T-cell (primary cell): ENCODE data around the gene ADAMTSL2. TPM values are rescaled to one million over a fixed set of nuclear protein-coding genes. Genes with fewer than 3 reads are reported as not detected.

Source experiments
- ATAC-seq, 4 experiments: fragments of 200-7000 bp in 3 of 4; fragments of 150-1000 bp in 1 of 4; cut with Tn5 transposase; replicated peaks in 1 of 4; 1 replicate in 3 of 4; 2 replicates in 1 of 4; pipeline ENCODE4 v1.10.0; 2021; ENCODE audit warnings: moderate library complexity in 3 of 4, mild to moderate bottlenecking in 2 of 4, moderate number of reproducible peaks in 1 of 4
- CTCF ChIA-PET, 2 donors: fragments of 300-600 bp; sonication (Branson Sonifier 250); formaldehyde crosslinking; loops; one replicate each; lab custom pipeline; 2022; ENCODE audit warnings: antibody characterized with exemption in 2 of 2; lab: Charles Lee
- POLR2A ChIA-PET, 2 donors: fragments of 300-600 bp; sonication (Branson Sonifier 250); formaldehyde crosslinking; loops; one replicate each; lab custom pipeline; 2022; ENCODE audit warnings: antibody characterized with exemption in 2 of 2; lab: Charles Lee
- DNase-seq, 35 experiments: peaks; one replicate each; pipeline versions ENCODE4 v3.0.0 to v3.0.0-alpha.2; 2013 to 2023
- H3K27ac ChIP-seq: one replicate; pipeline ENCODE4 v1.5.1; 2013; ENCODE audit warnings: low read length
- H3K27me3 ChIP-seq, 2 experiments: replicated peaks in 1 of 2; 1 replicate in 1 of 2; 2 replicates in 1 of 2; pipeline versions ENCODE4 v1.6.1 to v1.7.0; 2013; ENCODE audit warnings: low read length in 1 of 2, mixed read lengths in 1 of 2; ENCODE audit not compliant: control insufficient read depth in 2 of 2, insufficient read depth in 2 of 2; ENCODE audit errors: extremely low read depth in 1 of 2
- H3K36me3 ChIP-seq, 2 donors: 1 replicate in 1 of 2; 2 replicates in 1 of 2; pipeline versions ENCODE4 v1.6.1 to v1.7.0; 2013; ENCODE audit warnings: low read length in 1 of 2; ENCODE audit not compliant: control insufficient read depth in 2 of 2, insufficient read depth in 1 of 2; ENCODE audit errors: extremely low read depth in 1 of 2
- H3K4me1 ChIP-seq, 2 experiments: 1 replicate in 1 of 2; 2 replicates in 1 of 2; pipeline versions ENCODE4 v1.6.1 to v1.7.0; 2013; ENCODE audit warnings: low read length in 2 of 2, mixed read lengths in 1 of 2; ENCODE audit not compliant: insufficient read depth in 2 of 2, control insufficient read depth in 1 of 2; ENCODE audit errors: extremely low read depth in 1 of 2
- H3K4me3 ChIP-seq, 2 donors: 1 replicate in 1 of 2; 2 replicates in 1 of 2; pipeline versions ENCODE4 v1.5.1 to v1.7.0; 2013; ENCODE audit warnings: mild to moderate bottlenecking in 2 of 2, low read length in 1 of 2, moderate library complexity in 1 of 2; ENCODE audit not compliant: control insufficient read depth in 1 of 2; ENCODE audit errors: extremely low read depth in 1 of 2
- H3K9me3 ChIP-seq: 2 replicates; pipeline ENCODE4 v1.7.0; 2013
- H3K27ac Mint-ChIP-seq, 2 donors: one replicate each; pipeline ENCODE4 v1.8.0; 2020 to 2021; ENCODE audit warnings: mild to moderate bottlenecking in 2 of 2, mixed read lengths in 2 of 2
- H3K27me3 Mint-ChIP-seq, 2 donors: one replicate each; pipeline ENCODE4 v1.8.0; 2021 to 2022; ENCODE audit warnings: mixed read lengths in 2 of 2
- H3K36me3 Mint-ChIP-seq: one replicate; pipeline ENCODE4 v1.8.0; 2021; ENCODE audit warnings: mixed read lengths
- H3K4me1 Mint-ChIP-seq, 3 donors: one replicate each; pipeline ENCODE4 v1.8.0; 2020 to 2022; ENCODE audit warnings: mixed read lengths in 3 of 3, mild to moderate bottlenecking in 1 of 3
- H3K4me3 Mint-ChIP-seq, 3 donors: one replicate each; pipeline ENCODE4 v1.8.0; 2020 to 2022; ENCODE audit warnings: mild to moderate bottlenecking in 3 of 3, mixed read lengths in 3 of 3, moderate library complexity in 3 of 3
- H3K9me3 Mint-ChIP-seq, 3 donors: one replicate each; pipeline ENCODE4 v1.8.0; 2020 to 2022; ENCODE audit warnings: mixed read lengths in 3 of 3
- WGBS: methylation state at CpG from one replicate; pipeline ENCODE4 v1.1.5; 2013; ENCODE audit warnings: missing lambda C conversion rate; ENCODE audit not compliant: insufficient coverage; 5-methylcytosine and 5-hydroxymethylcytosine counted together
- total RNA-seq, 35 experiments: library from RNA in 6 of 35; stranded (reverse) in 6 of 35; fragments of 120-200 nt in 1 of 35; gene quantifications; one replicate each; pipeline versions ENCODE4 v1.2.1 to v1.2.4 and lab custom pipeline; 2013 to 2026

Gene ADAMTSL2
- total RNA-seq, 5 donors from 2014 or later (not counting 1 experiment from before 2014, with no cell fraction given), result 0.16 to 0.76 (median 0.53) TPM

DNA sequence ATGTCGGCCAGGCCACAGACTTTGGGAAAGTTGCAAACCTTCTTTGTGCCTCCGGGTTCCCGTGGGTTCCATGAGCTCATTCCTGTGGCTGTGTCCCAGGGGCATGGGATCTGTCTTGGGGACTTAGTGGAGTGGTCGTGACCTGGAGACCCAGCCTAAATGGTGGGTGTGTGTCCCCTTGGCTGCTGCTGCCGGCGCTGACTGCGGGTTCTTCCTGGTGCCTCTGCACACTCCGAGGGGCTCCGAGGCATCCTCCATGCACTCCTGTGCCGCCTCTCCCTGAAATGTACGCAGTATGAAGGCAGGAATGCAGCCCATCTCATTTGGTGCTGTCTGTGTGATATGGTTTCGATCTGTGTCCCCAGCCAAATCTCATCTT is 34.6 kb upstream of the ADAMTSL2 start:
- Histone ChIP-seq H3K27me3 (peaks cover 0 to 29% of the 10 kb centered on the region in 2 experiments), H3K27ac (no peak overlapping the region), H3K9me3 (peaks cover 2% of the 10 kb centered on the region), H3K4me3 (no peak overlapping the region), H3K36me3 (no peaks in the 10 kb centered on the region), H3K4me1 (no peaks in the 10 kb centered on the region)
- H3K27me3 Mint-ChIP-seq, result peaks cover 0 to 19% of the 10 kb centered on the region in 2 donors
- ChIA-PET POLR2A (no interaction called here), CTCF (no interaction called here)
- DNase-seq (no peak), ATAC-seq (no peak)
- no peak overlapping the region for H3K4me3 Mint-ChIP-seq
- H3K4me1 Mint-ChIP-seq, result no peaks in the 10 kb centered on the region
- no peak overlapping the region for H3K27ac Mint-ChIP-seq
- WGBS, result 71% methylated on average over 11 of the region's 12 CpGs
- H3K9me3 Mint-ChIP-seq, result peaks cover 11 to 19% (median 12%) of the 10 kb centered on the region in 3 donors
- H3K36me3 Mint-ChIP-seq, result peaks cover 10% of the 10 kb centered on the region

DNA sequence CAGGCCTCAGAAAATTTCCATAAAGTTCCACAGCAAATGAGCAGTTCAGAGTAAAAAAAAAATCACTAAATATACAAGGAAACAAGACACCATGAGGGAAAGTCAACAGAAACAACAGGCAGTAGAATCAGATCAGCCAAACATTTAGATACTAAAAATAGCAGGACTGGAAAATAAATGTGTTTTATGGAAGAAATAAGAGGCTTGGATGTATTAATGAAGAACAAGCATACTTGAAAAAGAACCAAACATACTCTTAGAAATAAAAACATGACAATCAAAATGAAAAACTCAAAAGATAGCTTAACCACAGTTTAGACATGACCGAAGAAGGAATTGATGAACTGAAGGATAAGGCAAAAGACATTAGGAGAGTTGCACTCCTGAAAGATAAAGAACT is 32.4 kb upstream of the ADAMTSL2 start:
- H3K36me3 Mint-ChIP-seq, result peaks cover 10% of the 10 kb centered on the region
- peaks cover 11 to 19% (median 12%) of the 10 kb centered on the region in 3 donors for H3K9me3 Mint-ChIP-seq
- DNase-seq, result no peak
- no peak overlapping the region for H3K27ac Mint-ChIP-seq
- H3K4me1 ChIP-seq, result peaks cover 0 to 4% of the 10 kb centered on the region in 2 experiments
- H3K36me3 ChIP-seq, result no peaks in the 10 kb centered on the region
- CTCF ChIA-PET, result no interaction called here
- peaks cover 0 to 29% of the 10 kb centered on the region in 2 experiments for H3K27me3 ChIP-seq
- no peak overlapping the region for H3K27ac ChIP-seq
- H3K4me1 Mint-ChIP-seq, result peaks cover 0 to under 1% (median 0%) of the 10 kb centered on the region in 3 donors
- ATAC-seq, result no peak
- peaks cover 2% of the 10 kb centered on the region for H3K9me3 ChIP-seq
- H3K4me3 ChIP-seq, result no peak overlapping the region
- no CpG with 5 or more reads among the region's 1 CpG for WGBS
- POLR2A ChIA-PET, result no interaction called here
- no peak overlapping the region for H3K4me3 Mint-ChIP-seq
- peaks cover 0 to 19% of the 10 kb centered on the region in 2 donors for H3K27me3 Mint-ChIP-seq

DNA sequence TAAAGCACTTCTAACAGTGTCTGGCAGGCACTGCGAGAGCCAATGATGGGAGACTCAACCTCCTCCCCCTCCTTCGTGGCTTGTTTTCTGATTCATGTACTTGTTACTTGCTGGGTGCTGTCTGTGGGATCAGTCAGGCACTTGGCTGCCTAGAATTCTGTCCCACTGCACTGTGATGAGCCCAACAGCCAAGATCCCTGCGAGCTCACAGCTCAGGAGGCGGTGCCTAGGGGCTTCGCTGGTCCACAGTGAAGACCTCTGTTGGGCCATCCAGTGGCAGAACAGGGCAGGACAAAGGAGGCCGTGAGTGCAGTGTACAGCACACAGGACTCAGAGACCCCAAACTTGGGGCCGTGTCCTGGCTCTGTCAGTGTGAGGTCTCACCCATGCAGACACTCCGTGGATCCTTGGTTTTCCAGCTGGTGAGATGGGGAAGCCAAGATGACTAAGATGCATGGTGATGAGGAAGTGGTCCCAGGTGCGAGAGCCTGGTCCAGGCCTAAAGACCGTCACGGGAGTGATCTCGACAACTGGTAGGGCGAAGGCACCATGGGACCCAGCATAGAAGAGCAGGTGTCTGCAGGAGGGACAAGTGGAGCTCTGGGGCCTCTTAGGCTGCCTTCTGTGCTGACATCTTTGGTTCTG is 29.2 kb upstream of the ADAMTSL2 start:
- ChIA-PET POLR2A (no interaction called here), CTCF (interaction anchor here in 1 of 2 donors (0.5 kb wide), 1 partner anchor 109 kb away, joined by 3 read pairs; no protein-coding TSS in a partner anchor)
- Histone ChIP-seq H3K36me3 (no peaks in the 10 kb centered on the region), H3K27ac (no peak overlapping the region), H3K27me3 (peaks cover 0 to 15% of the 10 kb centered on the region in 2 experiments), H3K9me3 (peaks cover 2% of the 10 kb centered on the region), H3K4me3 (no peak overlapping the region), H3K4me1 (peaks cover 12 to 34% of the 10 kb centered on the region in 2 experiments)
- Mint-ChIP-seq H3K9me3 (peaks cover 11 to 19% (median 12%) of the 10 kb centered on the region in 3 donors), H3K36me3 (peaks cover 10% of the 10 kb centered on the region), H3K27ac (peak overlapping the region in 1 of 2 donors; percentile 22), H3K27me3 (peaks cover 0 to 8% of the 10 kb centered on the region in 2 donors), H3K4me3 (no peak overlapping the region), H3K4me1 (peaks cover 16 to 22% (median 20%) of the 10 kb centered on the region in 3 donors)
- DNase-seq (no peak), ATAC-seq (no peak)
- 91% methylated on average over 12 of the region's 13 CpGs for WGBS

DNA sequence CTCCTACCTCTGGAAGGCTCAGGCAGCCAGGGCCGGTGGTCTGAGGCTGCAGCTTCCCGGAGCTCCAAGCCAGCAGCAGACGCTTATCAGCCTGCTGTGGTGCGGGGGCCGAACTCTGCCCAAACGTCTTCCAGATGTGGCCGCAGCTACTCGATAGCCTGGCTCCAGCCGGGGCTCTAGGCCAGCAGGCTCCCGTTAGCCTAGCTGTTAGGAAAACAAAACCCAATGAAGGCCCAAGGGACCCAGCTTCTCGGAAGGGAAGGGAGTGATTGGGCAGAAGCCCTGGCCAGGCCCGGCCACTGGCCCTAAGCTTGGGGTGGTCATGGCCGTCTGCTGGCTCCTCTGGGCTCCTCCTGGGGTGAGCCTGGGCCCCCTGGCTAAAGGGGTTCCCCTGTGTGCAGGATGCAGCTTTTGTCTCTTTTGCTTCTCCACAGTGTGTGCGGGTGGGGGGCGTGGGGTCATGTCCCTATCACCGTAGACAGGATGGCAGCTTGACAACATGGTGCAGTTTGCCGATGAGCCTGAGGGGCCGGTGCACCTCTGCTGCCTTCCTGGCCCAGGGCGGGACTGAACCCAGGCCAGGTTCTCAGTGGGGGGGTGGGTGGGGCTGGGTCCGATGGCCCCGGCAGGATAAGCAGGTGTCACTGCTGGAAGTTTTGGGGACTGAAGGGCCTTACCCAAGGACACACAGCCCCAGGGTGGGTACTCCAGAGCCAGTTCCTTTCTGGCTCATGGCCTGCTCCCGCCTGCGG is 28.4 kb upstream of the ADAMTSL2 start:
- no peaks in the 10 kb centered on the region for H3K36me3 ChIP-seq
- no peak overlapping the region for H3K27ac ChIP-seq
- peaks cover 16 to 27% (median 22%) of the 10 kb centered on the region in 3 donors for H3K4me1 Mint-ChIP-seq
- H3K4me1 ChIP-seq, result peaks cover 12 to 34% of the 10 kb centered on the region in 2 experiments
- WGBS, result 88% methylated on average over 18 of the region's 23 CpGs
- H3K27ac Mint-ChIP-seq, result peak overlapping the region in 1 of 2 donors; percentile 34
- CTCF ChIA-PET, result interaction anchor here in 1 of 2 donors (0.5 kb wide), 1 partner anchor 110 kb away, joined by 3 read pairs; no protein-coding TSS in a partner anchor
- H3K27me3 ChIP-seq, result peaks cover 0 to 15% of the 10 kb centered on the region in 2 experiments
- no peak overlapping the region for H3K4me3 ChIP-seq
- peaks cover 2% of the 10 kb centered on the region for H3K9me3 ChIP-seq
- no peak for DNase-seq
- peaks cover 11 to 17% (median 11%) of the 10 kb centered on the region in 3 donors for H3K9me3 Mint-ChIP-seq
- H3K36me3 Mint-ChIP-seq, result peaks cover 10% of the 10 kb centered on the region
- no peak overlapping the region for H3K4me3 Mint-ChIP-seq
- peaks cover 0 to 8% of the 10 kb centered on the region in 2 donors for H3K27me3 Mint-ChIP-seq
- POLR2A ChIA-PET, result no interaction called here
- ATAC-seq, result no peak

DNA sequence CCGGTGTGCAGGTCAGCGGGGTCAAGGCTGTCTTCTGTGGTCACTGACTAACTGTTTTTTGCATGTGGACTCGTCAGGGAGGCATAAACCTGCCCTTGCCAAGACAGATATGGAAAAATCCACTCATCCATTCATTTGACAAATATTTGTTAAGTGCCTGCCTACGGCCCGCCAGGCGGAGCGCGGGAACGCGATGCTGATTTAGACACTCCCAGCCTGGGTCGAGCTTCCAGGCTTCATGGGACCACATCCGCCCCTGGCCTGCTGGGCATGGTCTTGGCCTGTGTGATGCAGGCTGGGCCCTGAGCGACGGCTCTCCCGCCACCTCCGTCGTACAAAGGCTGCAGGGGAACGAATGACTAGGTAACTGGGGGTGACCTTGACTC is 27.9 kb upstream of the ADAMTSL2 start:
- no peak overlapping the region for H3K4me3 Mint-ChIP-seq
- H3K27me3 Mint-ChIP-seq, result peaks cover 0 to 8% of the 10 kb centered on the region in 2 donors
- WGBS, result 91% methylated on average over 16 of the region's 18 CpGs
- no peak for ATAC-seq
- Histone ChIP-seq H3K4me1 (peaks cover 12 to 34% of the 10 kb centered on the region in 2 experiments), H3K27me3 (peaks cover 0 to 15% of the 10 kb centered on the region in 2 experiments), H3K9me3 (peaks cover 2% of the 10 kb centered on the region), H3K27ac (no peak overlapping the region), H3K4me3 (no peak overlapping the region), H3K36me3 (no peaks in the 10 kb centered on the region)
- H3K4me1 Mint-ChIP-seq, result peaks cover 16 to 27% (median 22%) of the 10 kb centered on the region in 3 donors
- peaks cover 7% of the 10 kb centered on the region for H3K36me3 Mint-ChIP-seq
- peaks cover 7 to 12% (median 10%) of the 10 kb centered on the region in 3 donors for H3K9me3 Mint-ChIP-seq
- ChIA-PET POLR2A (no interaction called here), CTCF (no interaction called here)
- DNase-seq, result no peak
- H3K27ac Mint-ChIP-seq, result peak overlapping the region in 1 of 2 donors; percentile 34

DNA sequence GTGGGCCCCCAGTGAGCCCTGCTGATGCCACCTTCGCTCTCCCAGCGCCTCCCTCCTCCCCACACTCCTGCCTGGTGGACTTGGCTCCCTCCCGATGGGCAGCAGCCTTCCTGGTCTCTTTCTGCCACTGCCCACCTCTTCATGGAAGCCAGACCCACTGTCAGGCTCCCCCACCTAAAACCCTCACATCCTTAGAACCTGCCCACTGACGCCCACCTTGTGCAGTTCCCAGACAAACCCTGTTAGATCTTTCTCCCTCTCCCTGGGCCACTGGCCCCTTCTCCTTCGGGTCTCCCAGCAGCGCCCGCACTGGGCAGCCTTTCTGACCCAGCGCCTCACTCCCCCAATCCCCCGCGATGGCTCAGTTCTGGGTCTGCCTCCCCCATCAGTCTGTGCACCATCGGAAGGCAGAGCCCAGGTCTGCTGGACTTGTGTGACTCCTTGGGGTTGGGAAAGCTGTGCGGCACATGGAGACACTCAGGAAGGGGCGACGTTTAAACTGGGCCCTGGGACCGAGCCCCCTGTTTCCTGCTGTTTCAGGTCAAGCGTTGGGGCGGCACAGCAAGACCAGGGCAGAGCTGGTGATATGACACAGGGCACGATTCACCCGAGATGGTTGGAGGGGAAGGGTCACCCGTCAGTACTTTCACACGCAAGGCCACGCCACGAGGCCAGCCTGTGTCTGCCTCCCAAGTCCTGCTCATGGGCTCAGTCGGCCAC is 27.1 kb upstream of the ADAMTSL2 start:
- H3K36me3 Mint-ChIP-seq, result peaks cover 2% of the 10 kb centered on the region
- peaks cover 3 to 4% (median 3%) of the 10 kb centered on the region in 3 donors for H3K9me3 Mint-ChIP-seq
- Histone ChIP-seq H3K4me1 (peaks cover 12 to 34% of the 10 kb centered on the region in 2 experiments), H3K27ac (peak overlapping the region; percentile 65), H3K27me3 (peaks cover 0 to 15% of the 10 kb centered on the region in 2 experiments), H3K36me3 (no peaks in the 10 kb centered on the region), H3K4me3 (no peak overlapping the region), H3K9me3 (no peaks in the 10 kb centered on the region)
- peaks cover 16 to 27% (median 22%) of the 10 kb centered on the region in 3 donors for H3K4me1 Mint-ChIP-seq
- H3K27ac Mint-ChIP-seq, result peak overlapping the region; percentile 26 to 99
- peaks cover 0 to 8% of the 10 kb centered on the region in 2 donors for H3K27me3 Mint-ChIP-seq
- CTCF ChIA-PET, result no interaction called here
- no peak for ATAC-seq
- POLR2A ChIA-PET, result no interaction called here
- peak overlapping the region in 1 of 3 donors; percentile 11 for H3K4me3 Mint-ChIP-seq
- no peak for DNase-seq
- 86% methylated on average over 20 of the region's 24 CpGs for WGBS
